ENCODE data around the gene PPP2R2B.

DNA sequence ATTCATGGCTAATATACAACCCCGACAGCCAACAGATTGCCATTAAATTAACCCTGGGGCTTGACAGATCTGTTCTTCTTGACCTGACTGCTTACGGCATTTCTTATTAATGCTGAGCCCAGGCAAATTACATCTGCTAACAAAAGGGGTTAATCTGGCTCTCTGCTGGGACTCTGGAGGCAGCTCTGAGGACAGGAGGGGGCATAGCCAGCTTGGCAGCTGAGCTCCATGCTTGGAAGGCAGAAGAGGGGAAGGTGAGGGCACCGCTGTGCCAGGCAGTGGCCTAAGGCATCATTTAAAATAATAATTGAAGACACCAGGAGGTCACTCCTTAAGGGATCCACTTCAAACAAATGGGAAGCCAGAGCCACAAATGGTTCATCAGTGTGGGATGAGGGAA, 236.6 kb downstream of the PPP2R2B start:
- TF ChIP-seq, protein P1, sequence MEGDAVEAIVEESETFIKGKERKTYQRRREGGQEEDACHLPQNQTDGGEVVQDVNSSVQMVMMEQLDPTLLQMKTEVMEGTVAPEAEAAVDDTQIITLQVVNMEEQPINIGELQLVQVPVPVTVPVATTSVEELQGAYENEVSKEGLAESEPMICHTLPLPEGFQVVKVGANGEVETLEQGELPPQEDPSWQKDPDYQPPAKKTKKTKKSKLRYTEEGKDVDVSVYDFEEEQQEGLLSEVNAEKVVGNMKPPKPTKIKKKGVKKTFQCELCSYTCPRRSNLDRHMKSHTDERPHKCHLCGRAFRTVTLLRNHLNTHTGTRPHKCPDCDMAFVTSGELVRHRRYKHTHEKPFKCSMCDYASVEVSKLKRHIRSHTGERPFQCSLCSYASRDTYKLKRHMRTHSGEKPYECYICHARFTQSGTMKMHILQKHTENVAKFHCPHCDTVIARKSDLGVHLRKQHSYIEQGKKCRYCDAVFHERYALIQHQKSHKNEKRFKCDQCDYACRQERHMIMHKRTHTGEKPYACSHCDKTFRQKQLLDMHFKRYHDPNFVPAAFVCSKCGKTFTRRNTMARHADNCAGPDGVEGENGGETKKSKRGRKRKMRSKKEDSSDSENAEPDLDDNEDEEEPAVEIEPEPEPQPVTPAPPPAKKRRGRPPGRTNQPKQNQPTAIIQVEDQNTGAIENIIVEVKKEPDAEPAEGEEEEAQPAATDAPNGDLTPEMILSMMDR (conservative IDR thresholded peaks at IDR 0.05; ENCODE audit: low read depth, low read length): no peak
- TF ChIP-seq ELK1 (IDR thresholded peaks at IDR 0.05; ENCODE audit: borderline replicate concordance, low read depth, low read length) (no peak), MAFK (IDR thresholded peaks at IDR 0.05; ENCODE audit: low read depth, low read length) (no peak), MAZ (IDR thresholded peaks at IDR 0.05; ENCODE audit: borderline replicate concordance, low read depth, low read length) (no peak), BHLHE40 (IDR thresholded peaks at IDR 0.05; ENCODE audit: low read depth, low read length) (no peak), POLR2A (IDR thresholded peaks at IDR 0.05; ENCODE audit: low read depth, low read length) (no peak), RCOR1 (IDR thresholded peaks at IDR 0.05; ENCODE audit: insufficient replicate concordance, low read length) (no peak), RFX5 (IDR thresholded peaks at IDR 0.05; ENCODE audit: low read depth, low read length) (no peak), NFE2L2 (IDR thresholded peaks at IDR 0.05; ENCODE audit: low read depth, low read length) (no peak), MXI1 (IDR thresholded peaks at IDR 0.05; ENCODE audit: borderline replicate concordance, low read depth, low read length) (no peak), RAD21 (IDR thresholded peaks at IDR 0.05; ENCODE audit: low read length) (no peak), CEBPB (IDR thresholded peaks at IDR 0.05; ENCODE audit: low read depth, low read length) (no peak)
- TF ChIP-seq, protein P2, sequence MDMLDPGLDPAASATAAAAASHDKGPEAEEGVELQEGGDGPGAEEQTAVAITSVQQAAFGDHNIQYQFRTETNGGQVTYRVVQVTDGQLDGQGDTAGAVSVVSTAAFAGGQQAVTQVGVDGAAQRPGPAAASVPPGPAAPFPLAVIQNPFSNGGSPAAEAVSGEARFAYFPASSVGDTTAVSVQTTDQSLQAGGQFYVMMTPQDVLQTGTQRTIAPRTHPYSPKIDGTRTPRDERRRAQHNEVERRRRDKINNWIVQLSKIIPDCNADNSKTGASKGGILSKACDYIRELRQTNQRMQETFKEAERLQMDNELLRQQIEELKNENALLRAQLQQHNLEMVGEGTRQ (IDR thresholded peaks at IDR 0.05; ENCODE audit: low read depth, low read length): no peak
